Suppressor macrophage (primary cell): ENCODE data around the gene ZC3H12D.

Experiments used
- DNase-seq, 4 experiments: peaks; one replicate each; pipeline ENCODE4 v3.0.0-alpha.2; 2020 to 2022

Gene ZC3H12D

DNA sequence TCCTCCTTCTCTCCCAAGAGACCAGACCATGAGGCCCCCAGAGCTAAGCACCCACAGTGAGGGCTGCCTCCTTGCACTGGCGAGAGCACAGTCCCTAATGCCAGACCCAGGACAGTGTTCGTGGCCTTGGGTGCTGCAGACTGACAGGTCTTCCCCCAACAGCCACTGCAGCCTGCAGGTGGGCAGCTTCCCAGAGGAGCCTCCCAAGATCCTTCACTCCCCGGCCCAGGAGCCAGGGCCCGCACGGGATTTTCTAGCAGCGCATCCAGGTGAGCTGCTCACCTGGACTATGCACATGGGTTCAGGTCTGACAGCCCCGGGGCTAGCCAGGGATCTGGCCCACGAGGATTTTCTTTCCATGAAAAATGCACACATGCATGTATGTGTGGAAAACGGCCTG, 43.1 kb downstream of the ZC3H12D start:
- DNase-seq = no peak

GRCh38 chr6:149440735-149441671, 43.8 kb downstream of the ZC3H12D start:
- no peak for DNase-seq

DNA sequence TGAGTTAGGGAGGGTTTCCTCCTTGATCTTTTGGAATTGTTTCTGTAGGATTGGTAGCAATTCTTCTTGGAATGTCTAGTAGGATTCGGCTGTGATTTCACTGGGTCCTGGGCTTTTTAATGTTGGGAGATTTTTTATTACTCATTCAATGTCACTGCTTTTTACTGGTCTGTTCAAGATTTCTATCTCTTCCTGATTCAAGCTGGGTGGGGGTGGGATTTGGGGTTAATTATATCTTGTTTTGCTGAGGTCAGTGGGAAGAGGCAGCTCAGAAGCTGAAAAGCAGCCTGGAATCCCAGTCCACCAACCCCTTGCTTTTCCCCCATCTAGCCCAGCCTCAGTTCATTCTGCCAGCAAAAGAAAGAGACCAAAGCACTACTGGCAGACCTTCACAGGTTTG, 45.2 kb downstream of the ZC3H12D start:
- DNase-seq = no peak

DNA sequence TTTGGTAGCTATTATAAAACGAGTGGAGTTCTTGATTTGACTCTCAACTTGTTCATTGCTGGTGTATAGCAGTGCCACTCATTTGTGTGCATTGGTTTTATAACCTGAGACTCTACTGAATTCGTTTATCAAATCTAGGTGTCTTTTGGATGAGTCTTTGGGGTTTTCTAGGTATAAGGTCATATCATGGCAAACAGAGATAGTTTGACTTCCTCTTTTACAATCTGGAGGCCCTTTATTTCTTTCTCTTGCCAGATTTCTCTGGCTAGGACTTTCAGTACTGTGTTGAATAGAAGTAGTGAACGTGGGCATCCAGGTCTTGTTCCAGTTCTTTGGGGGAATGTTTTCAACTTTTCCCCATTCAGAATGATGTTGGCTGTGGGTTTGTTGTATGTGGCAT, 46.0 kb downstream of the ZC3H12D start:
- peak in 1 of 4 experiments; percentile 26 for DNase-seq

- DNase-seq = no peak
Measured at GRCh38 chr6:149437212-149437611, 47.6 kb downstream of the ZC3H12D start.

DNA sequence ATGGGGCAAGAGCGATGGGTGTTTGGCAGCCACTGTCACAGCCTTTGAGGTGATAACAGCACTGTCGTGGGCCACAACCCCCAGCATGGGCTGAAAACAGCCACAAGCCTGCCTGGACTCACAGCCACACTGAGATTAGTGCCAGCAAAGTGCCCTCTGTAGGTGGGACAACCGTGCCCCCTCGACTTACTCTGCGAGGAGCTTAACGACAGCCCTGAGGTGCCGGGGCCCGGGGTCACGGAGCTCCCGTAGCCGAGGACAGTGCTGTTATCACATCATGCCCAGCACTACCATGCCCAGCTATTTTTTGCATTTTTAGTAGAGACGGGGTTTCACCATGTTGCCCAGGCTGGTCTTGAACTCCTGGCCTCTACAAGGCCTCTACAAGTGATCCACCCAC, 48.2 kb downstream of the ZC3H12D start:
- DNase-seq = no peak

GRCh38 chr6:149435919-149436586, 48.8 kb downstream of the ZC3H12D start:
- DNase-seq = no peak

DNA sequence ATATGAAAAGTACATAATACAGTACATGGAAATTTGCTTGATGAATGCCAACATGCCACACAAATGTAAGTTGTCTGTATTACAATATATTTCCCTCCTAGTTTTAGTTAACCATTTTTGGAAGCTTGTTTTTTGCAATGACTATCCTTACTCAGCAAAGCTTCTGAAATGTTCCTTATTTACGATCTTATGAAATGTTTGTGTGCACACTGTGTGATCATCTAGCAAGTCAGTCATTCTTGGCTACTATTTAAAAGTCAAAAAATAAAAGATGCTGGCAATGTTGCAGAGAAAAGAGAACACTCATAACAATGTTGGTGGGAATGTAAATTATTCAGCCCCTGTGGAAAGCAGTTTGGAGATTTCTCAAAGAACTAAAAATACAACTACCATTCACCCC, 50.9 kb downstream of the ZC3H12D start:
- DNase-seq = peak in 2 of 4 experiments; percentile 53 to 65

GRCh38 chr6:149433405-149433804, 51.4 kb downstream of the ZC3H12D start:
- no peak for DNase-seq

DNA sequence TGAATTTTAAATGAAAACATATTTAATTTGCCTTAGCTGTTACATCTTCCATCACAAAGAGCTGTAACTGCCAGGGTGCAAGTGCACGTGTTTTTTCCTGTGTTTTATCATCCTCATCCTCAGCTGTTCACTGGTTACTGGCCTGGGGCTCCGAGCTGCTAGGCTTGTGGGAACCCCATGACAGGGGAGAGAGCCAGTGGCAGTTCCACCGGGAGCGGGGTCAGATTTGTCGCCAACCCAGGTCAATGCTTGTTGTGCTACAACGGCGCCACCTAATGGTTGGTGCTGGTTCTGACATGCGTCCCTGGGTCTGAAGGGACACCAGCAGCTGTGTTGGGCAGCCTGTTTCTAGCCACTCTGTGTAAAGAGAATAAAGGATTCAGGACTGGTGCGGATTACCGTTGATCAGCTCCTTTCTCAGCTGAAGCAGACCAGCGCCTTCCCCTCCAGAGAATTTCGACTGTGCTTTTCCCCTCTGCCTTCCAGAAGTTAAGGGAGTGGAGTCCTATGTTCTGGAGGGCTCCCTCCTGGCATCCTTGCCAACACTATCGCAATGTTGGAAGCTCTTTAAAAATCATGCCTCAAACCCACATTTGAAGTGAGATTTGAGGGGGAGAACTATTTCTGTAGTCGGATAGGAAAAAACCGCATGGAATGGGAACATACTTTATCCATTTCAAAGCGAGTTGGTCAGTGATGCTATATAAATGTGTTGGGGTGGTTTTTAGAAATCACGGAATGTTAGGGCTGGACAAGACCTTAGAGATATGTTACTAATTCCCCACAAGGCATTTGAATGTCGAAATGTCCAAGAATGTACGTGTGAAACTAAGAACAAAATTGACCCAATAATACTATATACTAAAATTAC, 52.7 kb downstream of the ZC3H12D start:
- peak; percentile 92 to 95 (median 94) for DNase-seq

- no peak for DNase-seq
Measured at GRCh38 chr6:149429427-149430360, 55.1 kb downstream of the ZC3H12D start.

DNA sequence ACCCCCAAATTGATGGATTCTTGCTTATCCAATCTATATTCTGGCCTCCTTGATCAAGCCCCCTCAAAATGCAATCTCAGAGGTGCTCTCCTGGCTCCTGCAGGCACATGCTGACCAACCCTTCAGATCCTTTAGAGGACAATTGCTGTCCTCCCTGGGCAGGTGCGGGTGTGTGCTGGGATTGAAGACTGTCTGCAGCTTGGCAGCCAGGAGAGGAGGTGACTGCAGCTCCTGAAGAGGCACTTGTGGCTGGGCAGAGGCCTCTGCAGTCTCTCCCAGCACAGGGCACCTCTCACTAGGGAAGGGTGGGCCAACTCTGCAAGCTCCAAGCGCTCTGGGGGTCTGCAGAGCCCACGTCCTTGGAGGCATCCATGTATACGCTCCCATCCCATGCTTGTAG, 56.2 kb downstream of the ZC3H12D start:
- no peak for DNase-seq

- no peak for DNase-seq
Measured at GRCh38 chr6:149425754-149426153, 59.1 kb downstream of the ZC3H12D start.

- no peak for DNase-seq
Measured at GRCh38 chr6:149425224-149425623, 59.6 kb downstream of the ZC3H12D start.

- DNase-seq = no peak
Measured at GRCh38 chr6:149423964-149424440, 60.8 kb downstream of the ZC3H12D start.

GRCh38 chr6:149422581-149422980, 62.2 kb downstream of the ZC3H12D start:
- no peak for DNase-seq

GRCh38 chr6:149421132-149421531, 63.7 kb downstream of the ZC3H12D start:
- DNase-seq = no peak

DNA sequence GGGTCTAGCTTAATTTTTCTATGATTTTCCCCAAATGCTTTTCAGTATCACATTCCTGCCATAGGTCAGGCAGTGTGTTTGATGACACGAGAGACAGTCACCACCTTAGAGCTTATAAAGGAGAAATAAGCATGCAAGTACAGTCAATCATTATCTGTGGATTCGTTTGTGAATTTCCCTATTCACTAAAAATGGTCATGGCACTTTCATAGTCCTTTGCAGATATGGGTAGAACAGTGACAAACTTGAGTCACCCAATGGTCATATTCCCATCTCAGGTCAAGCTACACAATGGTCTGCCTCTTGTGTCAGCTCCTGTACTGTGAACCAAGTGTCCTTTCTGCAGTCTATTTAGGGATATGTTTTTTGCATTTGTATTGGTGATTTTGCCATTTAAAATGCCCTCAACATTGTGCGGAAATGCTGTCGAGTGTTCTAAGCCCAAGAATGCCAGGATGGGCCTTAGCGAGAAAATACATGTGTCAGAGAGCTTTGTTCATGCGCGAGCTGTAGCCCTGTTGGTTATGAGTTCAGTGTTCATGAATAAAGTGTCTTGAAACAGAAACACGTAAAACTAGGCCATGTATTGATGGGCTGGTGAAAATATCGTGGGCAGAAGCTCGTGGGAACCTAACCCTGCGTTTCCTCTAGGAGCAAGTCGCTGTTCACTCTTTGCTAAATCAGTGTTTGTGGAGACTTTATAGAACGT, 65.0 kb downstream of the ZC3H12D start:
- no peak for DNase-seq

GRCh38 chr6:149414821-149415220, 70.0 kb downstream of the ZC3H12D start:
- no peak for DNase-seq

DNA sequence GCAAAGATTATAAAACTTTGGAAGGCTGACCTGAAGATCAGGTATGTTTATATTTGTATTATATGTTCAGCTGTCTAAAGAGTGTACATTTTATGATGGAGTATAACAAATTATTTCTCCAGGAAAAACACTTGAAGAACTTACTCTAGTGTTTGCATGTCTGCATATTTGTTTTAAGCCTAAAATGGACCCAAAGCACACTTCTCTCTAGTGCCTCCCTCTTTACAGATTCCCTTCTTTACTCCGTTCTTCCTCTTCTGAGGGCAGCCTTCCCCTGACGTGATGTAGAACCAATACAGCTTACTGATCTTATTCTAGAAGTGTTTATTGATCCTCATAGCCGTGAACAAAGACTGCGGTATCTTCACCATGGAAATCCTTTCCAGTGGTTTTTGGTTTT, 70.8 kb downstream of the ZC3H12D start:
- DNase-seq = no peak

GRCh38 chr6:149410557-149410956, 74.3 kb downstream of the ZC3H12D start:
- DNase-seq = peak; percentile 11 to 50 (median 27)
